ENCODE data around the gene OR2AE1.

OR2AE1 gene

GRCh38 chr7:99860281-99861127 lies 16.3 kb downstream of the OR2AE1 start:
- no peak for DNase-seq (ENCODE audit: low read depth, low spot score)

- no peak for DNase-seq (ENCODE audit: low read depth, low spot score)
Observed at GRCh38 chr7:99855236-99855635, 21.6 kb downstream of the OR2AE1 start.

GRCh38 chr7:99848420-99849216 lies 28.2 kb downstream of the OR2AE1 start:
- no peak for DNase-seq (ENCODE audit: low read depth, low spot score)

GRCh38 chr7:99844328-99844727 lies 32.5 kb downstream of the OR2AE1 start:
- no peak for DNase-seq (ENCODE audit: low read depth, low spot score)

- DNase-seq (ENCODE audit: low read depth, low spot score): no peak
Observed at GRCh38 chr7:99843808-99844207, 33.0 kb downstream of the OR2AE1 start.

GRCh38 chr7:99842926-99843325 lies 33.9 kb downstream of the OR2AE1 start:
- DNase-seq (ENCODE audit: low read depth, low spot score): no peak

GRCh38 chr7:99840136-99840869 lies 36.5 kb downstream of the OR2AE1 start:
- no peak for DNase-seq (ENCODE audit: low read depth, low spot score)

- DNase-seq (ENCODE audit: low read depth, low spot score): no peak
Observed at GRCh38 chr7:99839287-99840021, 37.4 kb downstream of the OR2AE1 start.

- DNase-seq (ENCODE audit: low read depth, low spot score): no peak
Observed at GRCh38 chr7:99837649-99838361, 39.0 kb downstream of the OR2AE1 start.

GRCh38 chr7:99835189-99835588 lies 41.6 kb downstream of the OR2AE1 start:
- no peak for DNase-seq (ENCODE audit: low read depth, low spot score)

- DNase-seq (ENCODE audit: low read depth, low spot score): no peak
Observed at GRCh38 chr7:99834382-99834781, 42.5 kb downstream of the OR2AE1 start.

- DNase-seq (ENCODE audit: low read depth, low spot score): no peak
Observed at GRCh38 chr7:99833289-99833877, 43.5 kb downstream of the OR2AE1 start.

- no peak for DNase-seq (ENCODE audit: low read depth, low spot score)
Observed at GRCh38 chr7:99831595-99831994, 45.2 kb downstream of the OR2AE1 start.

GRCh38 chr7:99829524-99830160 lies 47.2 kb downstream of the OR2AE1 start:
- DNase-seq (ENCODE audit: low read depth, low spot score): no peak

GRCh38 chr7:99828811-99829210 lies 48.0 kb downstream of the OR2AE1 start:
- no peak for DNase-seq (ENCODE audit: low read depth, low spot score)

- DNase-seq (ENCODE audit: low read depth, low spot score): no peak
Observed at GRCh38 chr7:99827040-99827778, 49.6 kb downstream of the OR2AE1 start.

All from activated CD4-positive, CD25-positive, alpha-beta regulatory T cell treated with anti-CD3 and anti-CD28 coated beads, Interleukin-2, amount 50 U/mL, for 16 hours (primary cell).